GM10266 (cell line): ENCODE measurements around the gene ACAN.
"Not testable (repeated sequence)": the region's sequence is repeated elsewhere in the genome, so short reads cannot be mapped to it uniquely, and the experiment has no call there.

Experiments
- DNase-seq: peaks from one replicate; pipeline ENCODE4 v3.0.0; 2012; ENCODE audit errors: extremely low spot score
- TF ChIP-seq, protein P1 (sequence below): IDR thresholded peaks from 2 replicates; pipeline ENCODE4 v1.5.1; 2012; ENCODE audit warnings: mild to moderate bottlenecking, low read depth; ENCODE audit not compliant: control insufficient read depth, insufficient read depth; ENCODE audit errors: missing control alignments

The ACAN gene

DNA sequence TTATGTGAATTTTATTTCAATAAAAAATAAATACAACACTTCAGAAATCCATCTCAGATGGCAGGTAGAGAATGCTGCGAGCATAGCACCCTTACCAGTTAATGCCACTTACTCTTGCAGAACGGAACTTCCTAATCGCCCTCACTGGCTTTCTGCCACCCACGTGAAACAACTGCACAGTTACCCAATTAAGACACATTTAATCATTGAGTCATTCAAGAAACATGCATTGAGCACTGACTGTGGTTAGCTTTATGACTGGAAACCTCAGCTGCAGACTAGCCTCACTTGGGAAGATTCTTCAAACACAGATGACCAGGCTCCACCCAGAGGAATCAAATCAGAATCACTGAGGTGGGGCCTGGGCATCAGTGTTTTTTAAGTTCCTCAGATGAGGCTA is 115.5 kb downstream of the ACAN start:
- DNase-seq, result peak; percentile 16
- TF ChIP-seq, protein P1, sequence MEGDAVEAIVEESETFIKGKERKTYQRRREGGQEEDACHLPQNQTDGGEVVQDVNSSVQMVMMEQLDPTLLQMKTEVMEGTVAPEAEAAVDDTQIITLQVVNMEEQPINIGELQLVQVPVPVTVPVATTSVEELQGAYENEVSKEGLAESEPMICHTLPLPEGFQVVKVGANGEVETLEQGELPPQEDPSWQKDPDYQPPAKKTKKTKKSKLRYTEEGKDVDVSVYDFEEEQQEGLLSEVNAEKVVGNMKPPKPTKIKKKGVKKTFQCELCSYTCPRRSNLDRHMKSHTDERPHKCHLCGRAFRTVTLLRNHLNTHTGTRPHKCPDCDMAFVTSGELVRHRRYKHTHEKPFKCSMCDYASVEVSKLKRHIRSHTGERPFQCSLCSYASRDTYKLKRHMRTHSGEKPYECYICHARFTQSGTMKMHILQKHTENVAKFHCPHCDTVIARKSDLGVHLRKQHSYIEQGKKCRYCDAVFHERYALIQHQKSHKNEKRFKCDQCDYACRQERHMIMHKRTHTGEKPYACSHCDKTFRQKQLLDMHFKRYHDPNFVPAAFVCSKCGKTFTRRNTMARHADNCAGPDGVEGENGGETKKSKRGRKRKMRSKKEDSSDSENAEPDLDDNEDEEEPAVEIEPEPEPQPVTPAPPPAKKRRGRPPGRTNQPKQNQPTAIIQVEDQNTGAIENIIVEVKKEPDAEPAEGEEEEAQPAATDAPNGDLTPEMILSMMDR, result no peak

DNA sequence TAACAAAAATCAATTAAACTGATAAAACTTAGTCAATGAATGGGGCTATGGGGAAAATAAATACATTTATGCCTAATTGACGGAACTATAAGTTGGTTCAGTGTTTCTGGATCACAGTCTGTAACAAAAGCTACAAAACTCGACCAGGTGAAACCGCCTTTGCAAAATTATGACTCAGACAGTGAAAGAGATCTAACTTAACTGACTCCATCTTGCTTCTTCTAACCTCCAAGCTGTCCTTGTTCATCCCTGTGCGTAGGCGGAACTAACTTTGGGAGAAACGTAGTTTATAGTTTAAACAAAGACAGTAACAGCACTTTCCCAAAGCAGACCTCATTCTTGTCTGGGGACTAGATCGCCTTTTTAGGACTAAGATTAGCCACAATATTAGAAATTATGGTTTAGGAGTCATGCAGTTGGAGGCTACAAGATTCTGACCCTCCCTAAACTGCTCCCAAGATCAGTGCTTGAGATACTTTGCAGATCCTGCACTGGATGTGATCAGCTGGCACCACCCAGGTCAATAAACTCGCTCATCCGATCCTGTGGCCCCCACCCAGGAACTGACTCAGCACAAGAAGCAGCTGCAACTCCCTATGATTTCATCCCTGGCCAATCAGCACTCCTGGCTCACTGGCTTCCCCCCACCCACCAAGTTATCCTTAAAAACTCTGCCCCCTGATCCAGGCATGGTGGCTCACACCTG is 117.1 kb downstream of the ACAN start:
- DNase-seq, result no peak
- TF ChIP-seq, protein P1, result no peak

DNA sequence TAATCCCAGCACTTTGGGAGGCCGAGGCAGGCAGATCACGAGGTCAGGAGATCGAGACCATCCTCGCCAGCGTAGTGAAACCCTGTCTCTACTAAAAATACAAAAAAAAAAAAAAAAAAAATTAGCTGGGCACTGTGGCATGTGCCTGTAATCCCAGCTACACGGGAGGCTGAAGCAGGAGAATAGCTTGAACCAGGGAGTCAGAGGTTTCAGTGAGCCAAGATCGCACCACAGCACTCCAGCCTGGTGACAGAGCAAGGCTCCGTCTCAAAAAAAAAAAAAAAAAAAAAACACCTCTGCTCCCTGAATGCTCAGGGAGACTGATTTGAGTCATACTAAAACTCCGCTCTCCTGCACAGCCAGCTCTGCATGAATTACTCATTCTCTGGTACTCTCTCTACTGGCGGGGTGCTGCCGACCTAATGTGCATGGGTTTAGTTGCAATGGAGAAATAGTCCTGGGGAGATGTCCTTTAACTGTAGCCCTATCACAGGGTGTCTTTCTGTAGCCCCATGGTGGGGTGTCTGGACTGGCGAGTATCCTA is 117.7 kb downstream of the ACAN start:
- DNase-seq, result not testable (repeated sequence)
